MM.1S (cell line): ENCODE measurements around the gene VEGFC.

Experiments
- CTCF ChIP-seq: fragments of 300-600 bp; sonication (generic); IDR thresholded peaks from 2 replicates; pipeline ENCODE4 v1.5.1; 2016; ENCODE audit warnings: antibody characterized with exemption, low read length, mixed read lengths
- EZH2phosphoT487 ChIP-seq: fragments of 300-600 bp; sonication (generic); IDR thresholded peaks from 2 replicates; pipeline ENCODE4 v1.6.1; 2018; ENCODE audit warnings: antibody characterized with exemption, low read length

- TF ChIP-seq CTCF (no peak), EZH2phosphoT487 (no peak)
Observed at GRCh38 chr4:176753049-176753448, 39.7 kb downstream of the VEGFC start.
